WERI-Rb-1 (cell line): Measurements from ENCODE around the gene TSPAN14.

Experiments
- DNase-seq: peaks from one replicate; pipeline ENCODE4 v3.0.0-alpha.2; 2020
- H3K27ac ChIP-seq: fragments of 250-450 bp; sonication (Bioruptor Pico); 2 replicates; pipeline ENCODE4 v1.5.1; 2020; ENCODE audit warnings: mild to moderate bottlenecking, moderate library complexity
- H3K27me3 ChIP-seq: fragments of 250-450 bp; sonication (Bioruptor Pico); 2 replicates; pipeline ENCODE4 v1.5.1; 2021; ENCODE audit warnings: mild to moderate bottlenecking, low read depth, moderate library complexity; ENCODE audit not compliant: insufficient read depth, severe bottlenecking
- H3K36me3 ChIP-seq: fragments of 250-450 bp; sonication (Bioruptor Pico); 2 replicates; pipeline ENCODE4 v1.5.1; 2020; ENCODE audit warnings: mild to moderate bottlenecking, moderate library complexity
- H3K4me3 ChIP-seq: 2 replicates; pipeline ENCODE4 v1.5.1; 2011; ENCODE audit warnings: low read depth, mild to moderate bottlenecking, control low read depth, low read length
- H3K9me3 ChIP-seq: fragments of 250-450 bp; sonication (Bioruptor Pico); 2 replicates; pipeline ENCODE4 v1.5.1; 2021; ENCODE audit warnings: mild to moderate bottlenecking, moderate library complexity; ENCODE audit not compliant: severe bottlenecking
- CTCF ChIP-seq: IDR thresholded peaks from 2 replicates; pipeline ENCODE4 v1.5.1; 2011; ENCODE audit warnings: low read depth, mild to moderate bottlenecking, control low read depth, inconsistent platforms, low read length

TSPAN14 gene

GRCh38 chr10:80411681-80412220, 42.4 kb upstream of the TSPAN14 start:
- DNase-seq = no peak
- no peaks in the 10 kb centered on the region for H3K9me3 ChIP-seq
- no peaks in the 10 kb centered on the region for H3K27me3 ChIP-seq
- H3K36me3 ChIP-seq = peaks cover 43% of the 10 kb centered on the region
- no peak overlapping the region for H3K4me3 ChIP-seq
- H3K27ac ChIP-seq = peak overlapping the region; percentile 92
- no peak for TF ChIP-seq CTCF

- no peak for DNase-seq
Observed at GRCh38 chr10:80412486-80412885, 41.6 kb upstream of the TSPAN14 start.

GRCh38 chr10:80413271-80413996, 40.7 kb upstream of the TSPAN14 start:
- Histone ChIP-seq H3K27ac (peak overlapping the region; percentile 92), H3K36me3 (peaks cover 42% of the 10 kb centered on the region), H3K4me3 (no peak overlapping the region; the same call in 1 of the 2 replicates), H3K9me3 (no peaks in the 10 kb centered on the region), H3K27me3 (no peaks in the 10 kb centered on the region)
- TF ChIP-seq CTCF = no peak
- peak; percentile 63 for DNase-seq

More at GRCh38 chr10:80412486-80412885, 41.6 kb upstream of the TSPAN14 start:
- no peak overlapping the region for H3K4me3 ChIP-seq
- peak overlapping the region; percentile 41; the same call in 1 of the 2 replicates for H3K27ac ChIP-seq
- TF ChIP-seq CTCF = no peak
- H3K36me3 ChIP-seq = peaks cover 43% of the 10 kb centered on the region
- H3K27me3 ChIP-seq = no peaks in the 10 kb centered on the region
- no peaks in the 10 kb centered on the region for H3K9me3 ChIP-seq

- H3K27ac ChIP-seq = peak overlapping the region; percentile 92
- DNase-seq = peak; percentile 66
Observed at GRCh38 chr10:80414142-80414895, 39.8 kb upstream of the TSPAN14 start.

More at GRCh38 chr10:80414142-80414895, 39.8 kb upstream of the TSPAN14 start:
- no peaks in the 10 kb centered on the region for H3K9me3 ChIP-seq
- H3K4me3 ChIP-seq = peak overlapping the region; percentile 18
- no peaks in the 10 kb centered on the region for H3K27me3 ChIP-seq
- no peak for TF ChIP-seq CTCF
- peaks cover 36% of the 10 kb centered on the region for H3K36me3 ChIP-seq
